WTC11 (cell line): Measurements from ENCODE around the gene SPATA19.

Experiments
- CTCF ChIP-seq: fragments of 200-600 bp; IDR thresholded peaks from 2 replicates; pipeline ENCODE4 v1.8.0; 2022; ENCODE audit warnings: antibody characterized with exemption
- FOXK1 ChIP-seq: sonication (generic); formaldehyde crosslinking; IDR thresholded peaks from 2 replicates; pipeline ENCODE4 v1.8.0; 2022; ENCODE audit warnings: mild to moderate bottlenecking, moderate library complexity, missing genetic modification reagents
- NR3C1 ChIP-seq: sonication (generic); formaldehyde crosslinking; conservative IDR thresholded peaks from 2 replicates; pipeline ENCODE4 v1.8.1; 2023; ENCODE audit warnings: low read depth, mild to moderate bottlenecking, missing genetic modification reagents
- ZNF232 ChIP-seq: sonication (generic); formaldehyde crosslinking; IDR thresholded peaks from 2 replicates; pipeline ENCODE4 v1.8.0; 2022; ENCODE audit warnings: mild to moderate bottlenecking, missing genetic modification reagents

- no peak for TF ChIP-seq ZNF232 (CRISPR knock-in tag)
- no peak for TF ChIP-seq NR3C1 (CRISPR knock-in tag)
- peak; percentile 70 for TF ChIP-seq CTCF
- TF ChIP-seq FOXK1 (CRISPR knock-in tag) = no peak
These were observed 14.1 kb downstream of the SPATA19 start for GRCh38 chr11:133830931-133831907.
